ENCODE measurements around the gene NSMF.
A peak's percentile ranks its signal among the peaks of the same experiment; 100 is the strongest.

NSMF gene

GRCh38 chr9:137429974-137430722 is 29.0 kb downstream of the NSMF start:
- DNase-seq = no peak

GRCh38 chr9:137429546-137429890 is 29.6 kb downstream of the NSMF start:
- DNase-seq = no peak

GRCh38 chr9:137428841-137429545 is 30.1 kb downstream of the NSMF start:
- no peak for DNase-seq

- no peak for DNase-seq
Measured at GRCh38 chr9:137428311-137428630, 30.9 kb downstream of the NSMF start.

- DNase-seq = no peak
Measured at GRCh38 chr9:137427454-137428310, 31.5 kb downstream of the NSMF start.

- DNase-seq = no peak
Measured at GRCh38 chr9:137426018-137426681, 33.0 kb downstream of the NSMF start.

GRCh38 chr9:137423514-137424291 is 35.4 kb downstream of the NSMF start:
- no peak for DNase-seq

- DNase-seq = peak; percentile 79
Measured at GRCh38 chr9:137422604-137423513, 36.3 kb downstream of the NSMF start, which contains the start of the genes EXD3 and NOXA1. EXD3 (minus strand) TSS chr9:137423162; CDS start chr9:137395357, 27,805 bp downstream. NOXA1 (plus strand) TSS chr9:137423393; CDS start chr9:137423530, 137 bp downstream.

- no peak for DNase-seq
Measured at GRCh38 chr9:137421838-137422603, 37.1 kb downstream of the NSMF start.

GRCh38 chr9:137417161-137418021 is 41.7 kb downstream of the NSMF start:
- DNase-seq = no peak

- no peak for DNase-seq
Measured at GRCh38 chr9:137416563-137417151, 42.5 kb downstream of the NSMF start.

- DNase-seq = no peak
Measured at GRCh38 chr9:137416006-137416562, 43.0 kb downstream of the NSMF start.

GRCh38 chr9:137415451-137415850 is 43.7 kb downstream of the NSMF start:
- no peak for DNase-seq

- no peak for DNase-seq
Measured at GRCh38 chr9:137412431-137412830, 46.7 kb downstream of the NSMF start.

- DNase-seq = peak; percentile 61
Measured at GRCh38 chr9:137411645-137412380, 47.3 kb downstream of the NSMF start.

- DNase-seq = no peak
Measured at GRCh38 chr9:137411260-137411644, 47.9 kb downstream of the NSMF start.

GRCh38 chr9:137410891-137411249 is 48.3 kb downstream of the NSMF start:
- no peak for DNase-seq

All from T1000 (cell line).